Activated CD4-positive, alpha-beta T cell treated with anti-CD3 and anti-CD28 coated beads, Interleukin-2, Interleukin-6, amounts not matched to agents 100 ng/mL and 50 ng/mL, durations not matched to agents 16 hours and 8 hours (primary cell): ENCODE measurements around the gene USP36.
"Not testable (repeated sequence)": the region's sequence is repeated elsewhere in the genome, so short reads cannot be mapped to it uniquely, and the experiment has no call there.

Experiments
- DNase-seq: peaks from one replicate; pipeline ENCODE4 v3.0.0-alpha.2; 2020

The USP36 gene

GRCh38 chr17:78763561-78763960 lies 77.1 kb downstream of the USP36 start:
- DNase-seq = no peak

DNA sequence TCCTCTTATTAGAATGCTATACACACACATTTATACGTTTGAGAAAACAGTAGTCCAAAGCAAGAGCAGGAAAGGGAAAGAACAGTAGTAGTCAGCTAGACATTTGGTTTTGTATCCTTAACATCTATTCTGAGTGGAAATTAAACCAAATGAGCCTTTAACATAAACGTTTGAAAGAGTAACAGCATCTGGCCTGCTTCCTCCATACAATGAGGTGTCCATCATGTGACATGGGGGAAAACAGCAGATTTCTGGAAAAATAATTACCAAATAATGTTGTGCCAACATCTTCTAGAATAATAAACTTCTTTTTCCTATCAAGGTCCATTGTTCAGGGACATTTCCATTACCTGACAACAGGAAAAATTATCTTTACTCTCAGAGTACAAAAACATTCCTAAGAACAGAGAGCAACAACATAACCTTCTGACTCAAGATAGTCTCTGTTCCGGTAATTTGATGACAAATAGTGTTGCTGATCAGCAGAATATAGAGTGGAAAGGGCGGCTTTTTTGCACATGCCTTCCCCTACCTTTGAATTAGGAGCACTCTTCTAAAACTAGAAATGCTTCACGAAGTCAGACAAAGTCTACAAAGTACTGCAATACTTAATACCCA lies 78.7 kb downstream of the USP36 start:
- peak; percentile 62 for DNase-seq

DNA sequence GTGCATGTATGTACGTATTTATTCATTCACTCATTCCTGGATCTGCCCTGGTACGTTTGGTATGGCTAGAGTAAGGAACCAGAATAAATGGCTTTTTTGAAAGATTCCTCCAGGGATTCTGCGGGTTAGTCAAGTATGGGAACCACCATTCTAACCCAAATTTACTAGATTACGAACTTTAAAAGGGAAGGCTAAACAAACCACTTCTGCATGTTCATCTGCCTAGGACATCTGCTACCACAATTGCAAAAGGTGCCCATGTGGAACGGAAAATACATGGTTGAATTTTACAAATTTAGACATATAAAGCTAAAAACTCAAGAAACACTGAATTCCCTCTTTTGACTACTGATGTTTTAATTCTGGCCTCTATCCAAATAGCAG lies 80.7 kb downstream of the USP36 start:
- no peak for DNase-seq

GRCh38 chr17:78759203-78759968 lies 81.2 kb downstream of the USP36 start:
- peak; percentile 68 for DNase-seq

DNA sequence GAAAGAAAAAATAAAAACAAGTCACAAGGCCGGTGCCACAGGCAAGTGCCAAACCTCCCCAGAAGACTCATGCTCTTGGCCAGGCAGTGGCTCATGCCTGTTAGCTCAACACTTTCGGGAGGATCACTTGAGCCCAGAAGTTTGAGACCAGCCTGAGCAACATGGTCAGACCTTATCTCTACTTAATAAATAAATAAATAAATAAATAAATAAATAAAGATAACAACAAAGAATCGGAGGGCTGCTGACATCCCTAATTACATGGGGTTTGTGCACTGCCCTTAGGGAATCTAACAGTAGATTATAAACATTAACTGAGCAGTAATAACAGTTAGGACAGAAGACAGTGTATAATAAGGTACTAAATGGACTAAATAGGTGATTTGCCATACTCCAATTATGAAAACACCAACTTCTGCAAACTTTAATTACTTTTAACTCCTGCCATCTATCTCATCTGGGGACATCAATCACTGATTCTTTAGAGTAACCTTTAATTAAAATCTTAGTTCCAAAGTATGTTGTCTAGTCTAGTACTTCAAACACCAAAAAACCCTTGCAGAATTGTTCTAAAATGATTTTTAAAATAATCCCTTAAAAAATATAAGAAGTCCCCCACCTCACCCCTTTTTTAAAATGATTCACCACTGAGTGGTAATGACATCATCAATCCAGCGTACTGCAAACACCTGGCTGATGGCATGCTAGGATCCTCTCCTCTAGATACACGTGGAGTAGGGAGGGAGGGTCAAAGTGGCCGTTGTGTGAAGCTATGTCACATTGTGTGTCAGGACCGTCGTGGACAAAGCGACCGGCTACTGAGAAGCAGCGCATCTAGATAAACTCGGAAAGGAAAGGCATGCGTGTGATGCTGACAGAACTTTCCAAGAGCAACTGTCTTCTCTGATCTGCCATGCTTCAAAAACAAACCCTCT lies 87.0 kb downstream of the USP36 start:
- peak; percentile 58 for DNase-seq

- no peak for DNase-seq
Measured at GRCh38 chr17:78751447-78752161, 89.0 kb downstream of the USP36 start.

DNA sequence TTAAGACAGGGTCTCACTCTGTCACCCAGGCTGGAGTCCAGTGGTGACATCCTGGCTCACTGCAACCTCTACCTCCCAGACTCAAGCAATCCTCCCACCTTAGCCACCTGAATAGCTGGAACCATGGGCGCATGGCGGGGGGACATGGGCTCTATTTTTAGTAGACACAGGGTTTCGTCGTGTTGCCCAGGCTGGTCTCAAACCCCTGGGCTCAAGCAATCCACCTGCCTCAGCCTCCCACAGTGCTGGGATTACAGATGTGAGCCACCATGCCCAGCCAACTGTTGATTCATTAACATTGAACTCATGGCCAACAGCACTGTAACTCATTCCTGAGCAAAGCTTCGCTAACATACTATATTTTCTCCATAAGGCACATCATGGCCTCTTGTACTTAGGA lies 89.6 kb downstream of the USP36 start:
- DNase-seq = not testable (repeated sequence)

DNA sequence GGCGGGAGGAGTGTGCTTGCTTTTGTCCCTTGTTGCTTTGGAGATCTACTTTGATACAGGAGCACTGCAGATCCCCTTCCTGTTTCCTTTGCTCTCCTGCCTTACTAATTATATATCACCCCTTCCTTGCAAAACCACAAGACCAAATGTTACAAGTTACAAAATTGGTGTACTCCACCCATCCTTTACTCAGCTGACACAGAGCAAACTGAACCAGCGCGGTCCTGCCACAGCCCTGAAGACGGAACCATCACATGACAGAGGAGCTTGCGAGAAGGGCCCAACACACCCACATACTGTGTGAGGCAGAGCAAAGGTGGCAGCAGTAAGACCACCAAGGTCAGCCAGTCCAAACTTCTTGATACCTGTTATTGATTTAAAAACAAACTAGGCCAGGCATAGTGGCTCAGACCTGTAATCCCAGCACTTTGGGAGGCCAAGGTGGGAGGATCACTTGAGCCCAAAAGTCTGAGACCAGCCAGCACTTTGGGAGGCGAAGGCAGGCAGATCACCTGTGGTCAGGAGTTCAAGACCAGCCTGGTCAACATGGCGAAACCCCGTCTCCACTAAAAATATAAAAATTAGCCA lies 91.8 kb downstream of the USP36 start:
- DNase-seq = peak; percentile 92

- DNase-seq = peak; percentile 88
Measured at GRCh38 chr17:78748048-78748729, 92.4 kb downstream of the USP36 start.

DNA sequence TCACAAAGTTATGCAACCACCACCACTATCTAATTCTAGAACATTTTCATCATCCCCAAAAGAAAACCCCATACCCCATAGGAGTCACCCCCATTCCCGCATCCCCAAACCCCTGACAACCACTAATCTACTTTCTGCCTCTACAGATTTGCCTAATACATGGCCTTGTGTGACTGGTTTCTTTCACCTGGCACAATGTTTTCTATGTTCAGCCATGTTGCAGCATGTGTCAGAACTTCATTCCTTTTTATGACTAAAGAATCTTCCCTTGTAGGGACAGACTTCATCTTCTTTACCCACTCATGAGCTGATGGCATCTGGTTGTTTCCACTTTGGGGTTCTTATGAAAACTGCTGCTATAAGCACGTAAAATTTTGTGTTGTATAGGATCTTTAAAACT lies 93.1 kb downstream of the USP36 start:
- DNase-seq = no peak

DNA sequence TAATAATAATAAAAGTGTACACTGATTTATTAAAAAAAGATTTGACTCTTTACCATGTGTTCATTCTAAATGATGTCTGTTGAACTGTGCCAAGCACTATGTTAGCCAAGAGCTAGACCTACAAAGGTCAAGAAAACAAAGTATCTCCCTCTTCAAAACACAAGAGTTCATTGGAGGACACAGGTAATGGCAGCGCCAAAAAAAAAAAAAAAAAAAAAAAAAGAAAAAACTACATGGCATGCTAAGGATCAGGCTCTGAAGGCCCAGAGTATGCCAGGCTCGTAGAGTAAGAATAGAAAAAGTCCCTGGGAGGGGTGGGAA lies 93.7 kb downstream of the USP36 start:
- DNase-seq = no peak

GRCh38 chr17:78746263-78746948 lies 94.2 kb downstream of the USP36 start:
- no peak for DNase-seq
